K562 (cell line): Measurements from ENCODE around the gene HS3ST3A1. TPM values are rescaled to one million over a fixed set of nuclear protein-coding genes. Genes with fewer than 3 reads are reported as not detected.
A peak's percentile ranks its signal among the peaks of the same experiment; 100 is the strongest.

ENCODE experiments used
- ATAC-seq: fragments of 200-7000 bp; cut with Tn5 transposase; 3 replicates; pipeline ENCODE4 v1.9.1; 2020; ENCODE audit warnings: moderate library complexity
- BruUV-seq: library from RNA; stranded (reverse); fragments of 400-500 nt; replicated peaks from 2 replicates; lab custom pipeline; 2021; lab: Mats Ljungman, UMichigan
- CTCF ChIA-PET: fragments of 300-600 bp; formaldehyde crosslinking; extraction: SDS; loops from one replicate; lab custom pipeline; 2021; ENCODE audit warnings: low intra/inter-chr PET ratio; lab: Yijun Ruan, JAX
- POLR2A ChIA-PET: fragments of 300-600, 350-650 bp; sonication (Branson Sonifier 250); formaldehyde crosslinking; extraction: SDS; loops from one replicate; lab custom pipeline; 2021; ENCODE audit warnings: antibody characterized with exemption, inconsistent platforms; lab: Yijun Ruan, JAX
- DNase-seq, 4 experiments: peaks; one replicate each; pipeline versions ENCODE4 v3.0.0 to v3.0.0-alpha.2; 2011 to 2018; ENCODE audit warnings: low spot score in 3 of 4, mixed read lengths in 3 of 4; ENCODE audit errors: extremely low read depth in 1 of 4
- FAIRE-seq: peaks from 2 replicates; lab custom pipeline; 2011; peaks lifted over from hg19 to GRCh38; lab: Jason Lieb, UNC
- H2AFZ ChIP-seq: 2 replicates; pipeline ENCODE4 v1.6.0; 2011; ENCODE audit warnings: low read depth, low read length, control low read depth, inconsistent platforms
- H3K27ac ChIP-seq: fragments of 200-600 bp; 3 replicates; pipeline ENCODE4 v1.8.0; 2011; ENCODE audit warnings: low read depth, mild to moderate bottlenecking, control low read depth, inconsistent platforms, low read length, moderate library complexity, mixed read lengths; ENCODE audit errors: extremely low read depth
- H3K27me3 ChIP-seq, 2 experiments: fragments of 300-600 bp in 1 of 2; 2 replicates in 1 of 2; 3 replicates in 1 of 2; pipeline versions ENCODE4 v1.6.0 to v1.8.0; 2011; ENCODE audit warnings: inconsistent platforms in 2 of 2, low read length in 2 of 2, mild to moderate bottlenecking in 1 of 2, mixed read lengths in 1 of 2, moderate library complexity in 1 of 2; ENCODE audit not compliant: control insufficient read depth in 2 of 2, insufficient read depth in 2 of 2
- H3K36me3 ChIP-seq: fragments of 300-600 bp; 3 replicates; pipeline ENCODE4 v1.8.0; 2011; ENCODE audit warnings: mild to moderate bottlenecking, low read length, inconsistent platforms; ENCODE audit not compliant: control insufficient read depth, insufficient read depth
- H3K4me1 ChIP-seq, 2 experiments: fragments of 200-600 bp in 1 of 2; replicated peaks in 1 of 2; 2 replicates in 1 of 2; 3 replicates in 1 of 2; pipeline versions ENCODE4 v1.5.1 to v1.8.0; 2011; ENCODE audit warnings: inconsistent platforms in 2 of 2, low read length in 2 of 2, mild to moderate bottlenecking in 1 of 2, mixed read lengths in 1 of 2, moderate library complexity in 1 of 2; ENCODE audit not compliant: control insufficient read depth in 2 of 2, insufficient read depth in 2 of 2
- H3K4me2 ChIP-seq: 2 replicates; pipeline ENCODE4 v1.6.1; 2011; ENCODE audit warnings: low read length, control low read depth, inconsistent platforms, mixed read lengths; ENCODE audit not compliant: insufficient read depth
- H3K4me3 ChIP-seq: fragments of 200-600 bp; sonication (generic), shearing (Covaris generic); 2 replicates; pipeline ENCODE4 v1.5.1; 2016; ENCODE audit warnings: control low read depth, inconsistent platforms
- H3K79me2 ChIP-seq: fragments of 200-600 bp; 3 replicates; pipeline ENCODE4 v1.8.0; 2011; ENCODE audit warnings: low read length, inconsistent platforms; ENCODE audit not compliant: control insufficient read depth, insufficient read depth
- H3K9ac ChIP-seq, 2 experiments: 2 replicates each; pipeline versions ENCODE4 v1.6.0 to v1.6.1; 2011; ENCODE audit warnings: low read depth in 2 of 2, low read length in 2 of 2, control low read depth in 1 of 2, inconsistent platforms in 1 of 2, mild to moderate bottlenecking in 1 of 2, mixed read lengths in 1 of 2; ENCODE audit not compliant: insufficient read depth in 1 of 2
- H3K9me1 ChIP-seq: one replicate; pipeline ENCODE4 v1.6.0; 2011; ENCODE audit warnings: inconsistent platforms, mild to moderate bottlenecking, low read length, moderate library complexity; ENCODE audit not compliant: control insufficient read depth, insufficient read depth
- H3K9me3 ChIP-seq: replicated peaks from 2 replicates; pipeline ENCODE4 v1.5.1; 2011; ENCODE audit warnings: low read depth, low read length, inconsistent platforms; ENCODE audit not compliant: control insufficient read depth, insufficient read depth
- H4K20me1 ChIP-seq: replicated peaks from 2 replicates; pipeline ENCODE4 v1.6.1; 2011; ENCODE audit warnings: low read length, inconsistent platforms, mixed read lengths; ENCODE audit not compliant: control insufficient read depth, insufficient read depth
- ELF2 ChIP-seq: fragments of 250-450 bp; sonication (Bioruptor Pico); IDR thresholded peaks from 2 replicates; pipeline ENCODE4 v1.5.0; 2021; ENCODE audit warnings: mild to moderate bottlenecking
- FOXA3 ChIP-seq, 2 experiments: fragments of 450-650 bp in 1 of 2; sonication (generic) in 1 of 2; formaldehyde crosslinking; IDR thresholded peaks in 1 of 2; conservative IDR thresholded peaks in 1 of 2; 2 replicates each; pipeline versions ENCODE4 v1.4.0 to v1.8.0; 2020 to 2022; ENCODE audit warnings: mild to moderate bottlenecking in 2 of 2, missing genetic modification reagents in 1 of 2
- ILK ChIP-seq: fragments of 450-650 bp; IDR thresholded peaks from 2 replicates; pipeline ENCODE4 v1.6.1; 2016; ENCODE audit warnings: missing genetic modification characterization, low read depth, mild to moderate bottlenecking, missing compliant biosample characterization, moderate library complexity, borderline replicate concordance
- MXI1 ChIP-seq: IDR thresholded peaks from 2 replicates; pipeline ENCODE4 v1.6.1; 2011; ENCODE audit warnings: low read depth, mild to moderate bottlenecking, improper control_type of control experiment, low read length
- NR3C1 ChIP-seq: sonication (generic); formaldehyde crosslinking; IDR thresholded peaks from 2 replicates; pipeline ENCODE4 v1.8.1; 2022; ENCODE audit warnings: missing genetic modification reagents
- PHB ChIP-seq: fragments of 250-450 bp; sonication (Bioruptor Pico); IDR thresholded peaks from 2 replicates; pipeline ENCODE4 v1.5.0; 2021
- TEAD1 ChIP-seq, 2 experiments: fragments of 450-650 bp in 1 of 2; sonication (generic) in 1 of 2; formaldehyde crosslinking; IDR thresholded peaks; 2 replicates each; pipeline versions ENCODE4 v1.4.0 to v1.8.0; 2020 to 2022; ENCODE audit warnings: mild to moderate bottlenecking in 2 of 2, missing genetic modification reagents in 1 of 2
- TFE3 ChIP-seq: fragments of 450-650 bp; formaldehyde crosslinking; IDR thresholded peaks from 2 replicates; pipeline ENCODE4 v1.4.0; 2020; ENCODE audit warnings: mild to moderate bottlenecking, mixed read lengths
- U2AF1 ChIP-seq: fragments of 200-400 bp; formaldehyde crosslinking; optimal IDR thresholded peaks from 2 replicates; pipeline ENCODE3; 2017; ENCODE audit warnings: mild to moderate bottlenecking, low read depth, low read length, moderate library complexity
- ZNF766 ChIP-seq: fragments of 200-800 bp; sonication (Bioruptor generic); conservative IDR thresholded peaks from 2 replicates; pipeline ENCODE4 v1.6.1; 2016; ENCODE audit warnings: missing genetic modification characterization, missing compliant biosample characterization
- WGBS: fragments of 100-300 bp; shearing (Covaris generic); methylation state at CpG from one replicate; pipeline ENCODE4 v1.1.6; 2016; ENCODE audit warnings: low coverage, mixed read lengths; ENCODE audit not compliant: insufficient coverage; ENCODE audit errors: missing lambda C conversion rate; 5-methylcytosine and 5-hydroxymethylcytosine counted together
- in situ Hi-C: fragments of 300-500 bp; cut with MboI; formaldehyde crosslinking; loops from 4 replicates; pipeline ENCODE4 v1.15.0; 2018; ENCODE audit warnings: inconsistent platforms, mixed read lengths
- intact Hi-C: fragments of 100-400 bp; cut with micrococcal nuclease; formaldehyde crosslinking; loops from 2 replicates; pipeline ENCODE4 v1.14.2; 2022
- polyA plus RNA-seq, 8 experiments: library from polyadenylated mRNA; depleted of rRNA in 4 of 8; stranded (reverse) in 5 of 8; unstranded in 3 of 8; fragments of >200 nt; fragmentation: Nextera tagmentation in 2 of 8; fragmentation: Illumina TruSeq in 1 of 8; extraction: Ambion mirVana in 2 of 8; extraction: Trizol in 1 of 8; gene quantifications; 2 replicates each; pipeline versions ENCODE4 v1.2.1 to v1.2.3, GENCODE V29; 2011 to 2014; ENCODE audit warnings: inconsistent platforms in 1 of 8, missing spikeins in 1 of 8
- total RNA-seq, 7 experiments: library from RNA; depleted of rRNA in 6 of 7; stranded (reverse); fragments of >200 nt in 6 of 7; fragmentation: Illumina TruSeq in 2 of 7; extraction: Trizol in 2 of 7; gene quantifications; 2 replicates each; pipeline versions ENCODE4 v1.2.1 to v1.2.3, GENCODE V29; 2011 to 2021; ENCODE audit warnings: low replicate concordance in 1 of 7
- TF ChIP-seq, protein P1 (sequence below): sonication (generic); formaldehyde crosslinking; IDR thresholded peaks from 2 replicates; pipeline ENCODE4 v1.8.1; 2022; ENCODE audit warnings: missing genetic modification reagents

HS3ST3A1 gene
- total and polyA plus RNA-seq, 9 of the 15 experiments (the other 6 are each of a cell fraction or from before 2014, with no cell fraction given), result 0.25 to 14.8 (median 2.3) TPM

- no peaks in the 10 kb centered on the region for H3K9me1 ChIP-seq
- intact Hi-C loops (no loop called here), in situ Hi-C loops (no loop called here)
- CTCF ChIA-PET, result no interaction called here
- H3K27ac ChIP-seq, result no peak overlapping the region
- no peak for DNase-seq
- no peak overlapping the region for H2AFZ ChIP-seq
- H3K79me2 ChIP-seq, result 0 out of 3 replicates have a peak, but pooled peaks cover 7% of the 10 kb centered on the region
- no peaks in the 10 kb centered on the region for H3K27me3 ChIP-seq
- no peak overlapping the region for H3K4me2 ChIP-seq
- peak; percentile 31; the same call in 1 of the 3 replicates for ATAC-seq
- 54% methylated on average over 4 of the region's 7 CpGs for WGBS
- FAIRE-seq, result no peak
- H3K4me3 ChIP-seq, result no peak overlapping the region
- BruUV-seq, result no TSS peak
- POLR2A ChIA-PET, result interaction anchor here (0.8 to 1.0 kb wide), 2 partner anchors 17 to 158 kb away, joined by 3 read pairs; no protein-coding TSS in a partner anchor
- no peaks in the 10 kb centered on the region for H4K20me1 ChIP-seq
- peaks cover 8% of the 10 kb centered on the region; the same call in 1 of the 3 replicates for H3K36me3 ChIP-seq
- no peaks in the 10 kb centered on the region; the same call in 1 of the 2 replicates for H3K9me3 ChIP-seq
- H3K9ac ChIP-seq, result no peak overlapping the region; a peak in 1 of 4 replicates
- H3K4me1 ChIP-seq, result peaks cover 2 to 22% of the 10 kb centered on the region in 2 experiments
- no peak for TF ChIP-seq PHB (CRISPR knock-in tag)
- TF ChIP-seq ELF2 (CRISPR knock-in tag), result no peak
Measured at GRCh38 chr17:13544292-13544691, 57.4 kb downstream of the HS3ST3A1 start.

- Histone ChIP-seq H3K9ac (no peak overlapping the region), H4K20me1 (no peaks in the 10 kb centered on the region), H3K9me1 (no peaks in the 10 kb centered on the region), H3K4me2 (no peak overlapping the region), H3K4me3 (no peak overlapping the region), H3K27ac (no peak overlapping the region), H3K9me3 (no peaks in the 10 kb centered on the region), H3K4me1 (peaks cover 6 to 29% of the 10 kb centered on the region in 2 experiments), H3K27me3 (no peaks in the 10 kb centered on the region), H3K79me2 (0 out of 3 replicates have a peak, but pooled peaks cover 7% of the 10 kb centered on the region), H3K36me3 (peaks cover 5% of the 10 kb centered on the region; the same call in 1 of the 3 replicates), H2AFZ (no peak overlapping the region)
- in situ Hi-C loops, result no loop called here
- intact Hi-C loops, result no loop called here
- POLR2A ChIA-PET, result interaction anchor here (0.7 kb wide), 1 partner anchor 15 kb away, joined by 3 read pairs; no protein-coding TSS in a partner anchor
- DNase-seq, result no peak
- ATAC-seq, result no peak
- CTCF ChIA-PET, result no interaction called here
- FAIRE-seq, result no peak
- BruUV-seq, result no TSS peak
- TF ChIP-seq ILK (tag), result no peak
- TF ChIP-seq, protein P1, sequence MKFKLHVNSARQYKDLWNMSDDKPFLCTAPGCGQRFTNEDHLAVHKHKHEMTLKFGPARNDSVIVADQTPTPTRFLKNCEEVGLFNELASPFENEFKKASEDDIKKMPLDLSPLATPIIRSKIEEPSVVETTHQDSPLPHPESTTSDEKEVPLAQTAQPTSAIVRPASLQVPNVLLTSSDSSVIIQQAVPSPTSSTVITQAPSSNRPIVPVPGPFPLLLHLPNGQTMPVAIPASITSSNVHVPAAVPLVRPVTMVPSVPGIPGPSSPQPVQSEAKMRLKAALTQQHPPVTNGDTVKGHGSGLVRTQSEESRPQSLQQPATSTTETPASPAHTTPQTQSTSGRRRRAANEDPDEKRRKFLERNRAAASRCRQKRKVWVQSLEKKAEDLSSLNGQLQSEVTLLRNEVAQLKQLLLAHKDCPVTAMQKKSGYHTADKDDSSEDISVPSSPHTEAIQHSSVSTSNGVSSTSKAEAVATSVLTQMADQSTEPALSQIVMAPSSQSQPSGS (CRISPR knock-in tag), result no peak
- TF ChIP-seq TEAD1 (CRISPR knock-in tag; IDR thresholded peaks at IDR 0.05), result no peak
- no peak for TF ChIP-seq FOXA3 (CRISPR knock-in tag; conservative IDR thresholded peaks at IDR 0.05 in 1 of 2, IDR thresholded peaks at IDR 0.05 in 1 of 2)
- TF ChIP-seq TFE3, result no peak
- no peak for TF ChIP-seq U2AF1
- TF ChIP-seq ZNF766 (CRISPR knock-in tag), result no peak
- TF ChIP-seq NR3C1, result no peak
- no peak for TF ChIP-seq MXI1
Measured at GRCh38 chr17:13542636-13543035, 59.1 kb downstream of the HS3ST3A1 start.
